ENCODE measurements around the gene PLEKHA1.

The PLEKHA1 gene

GRCh38 chr10:122468926-122469781 is 94.6 kb downstream of the PLEKHA1 start:
- no peak overlapping the region for H3K4me3 ChIP-seq (ENCODE audit: low read depth, low read length)
- peak; percentile 98 for DNase-seq (ENCODE audit: low read depth)

- no peak overlapping the region for H3K4me3 ChIP-seq (ENCODE audit: low read depth, low read length)
- no peak for DNase-seq (ENCODE audit: low read depth)
Observed at GRCh38 chr10:122469848-122470247, 95.3 kb downstream of the PLEKHA1 start.

GRCh38 chr10:122471531-122472177 is 97.1 kb downstream of the PLEKHA1 start:
- no peak for DNase-seq (ENCODE audit: low read depth)
- no peak overlapping the region for H3K4me3 ChIP-seq (ENCODE audit: low read depth, low read length)

- DNase-seq (ENCODE audit: low read depth): no peak
- H3K4me3 ChIP-seq (ENCODE audit: low read depth, low read length): no peak overlapping the region
Observed at GRCh38 chr10:122473116-122473515, 98.6 kb downstream of the PLEKHA1 start.

DNA sequence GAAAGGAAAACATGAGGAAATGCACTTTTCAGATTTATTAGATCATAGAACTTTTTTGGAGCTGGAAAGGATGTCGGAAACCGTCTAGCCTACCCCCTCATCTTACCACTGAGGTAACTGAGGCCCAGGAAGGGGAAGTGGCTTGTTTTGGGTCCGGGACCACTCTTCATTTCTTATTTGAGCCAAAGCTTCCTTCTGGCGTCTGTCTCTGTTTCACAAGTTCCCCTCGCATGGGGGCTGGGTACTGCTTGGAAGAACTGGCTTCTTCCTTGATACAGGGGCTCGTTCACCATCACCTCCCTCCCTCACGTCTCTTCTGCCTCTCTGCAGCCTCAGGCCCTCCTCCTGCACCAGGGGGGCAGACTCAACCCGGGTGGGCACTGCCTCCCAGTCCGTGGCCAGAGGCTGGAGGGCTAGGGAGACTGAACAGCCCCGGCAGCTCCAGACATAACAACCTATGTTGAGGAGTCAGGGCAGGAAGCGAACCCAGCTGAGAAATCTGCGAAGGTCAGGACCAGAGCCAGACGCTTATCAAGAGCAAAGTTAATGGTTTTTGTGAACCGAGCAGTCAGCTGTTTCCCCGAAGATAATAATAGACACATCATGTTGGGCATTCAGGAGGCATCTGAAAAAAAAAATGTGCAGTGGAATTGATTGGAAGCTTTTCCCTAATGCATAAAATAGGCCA is 99.8 kb downstream of the PLEKHA1 start:
- DNase-seq (ENCODE audit: low read depth): no peak
- H3K4me3 ChIP-seq (ENCODE audit: low read depth, low read length): no peak overlapping the region

DNA sequence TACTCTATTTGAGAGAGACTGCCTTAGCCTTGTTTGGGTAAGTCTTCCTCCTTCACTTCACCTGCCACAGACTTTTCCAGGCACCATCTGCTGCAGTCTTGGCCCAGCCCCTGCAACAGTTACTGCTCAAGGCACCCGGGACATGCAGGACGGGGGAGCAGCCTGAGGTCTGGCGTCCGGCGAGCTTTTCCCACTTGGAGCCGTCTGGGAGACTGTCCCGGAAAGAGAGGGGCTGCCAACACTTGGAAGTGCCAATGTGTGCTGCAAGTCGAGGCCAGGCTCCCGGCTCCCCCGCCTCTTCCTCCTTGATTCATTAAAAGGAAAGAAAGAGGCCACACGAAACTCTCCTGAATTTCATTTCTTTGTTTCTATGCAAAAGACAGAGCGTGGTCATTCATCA is 100.6 kb downstream of the PLEKHA1 start:
- no peak for DNase-seq (ENCODE audit: low read depth)
- no peak overlapping the region for H3K4me3 ChIP-seq (ENCODE audit: low read depth, low read length)

DNA sequence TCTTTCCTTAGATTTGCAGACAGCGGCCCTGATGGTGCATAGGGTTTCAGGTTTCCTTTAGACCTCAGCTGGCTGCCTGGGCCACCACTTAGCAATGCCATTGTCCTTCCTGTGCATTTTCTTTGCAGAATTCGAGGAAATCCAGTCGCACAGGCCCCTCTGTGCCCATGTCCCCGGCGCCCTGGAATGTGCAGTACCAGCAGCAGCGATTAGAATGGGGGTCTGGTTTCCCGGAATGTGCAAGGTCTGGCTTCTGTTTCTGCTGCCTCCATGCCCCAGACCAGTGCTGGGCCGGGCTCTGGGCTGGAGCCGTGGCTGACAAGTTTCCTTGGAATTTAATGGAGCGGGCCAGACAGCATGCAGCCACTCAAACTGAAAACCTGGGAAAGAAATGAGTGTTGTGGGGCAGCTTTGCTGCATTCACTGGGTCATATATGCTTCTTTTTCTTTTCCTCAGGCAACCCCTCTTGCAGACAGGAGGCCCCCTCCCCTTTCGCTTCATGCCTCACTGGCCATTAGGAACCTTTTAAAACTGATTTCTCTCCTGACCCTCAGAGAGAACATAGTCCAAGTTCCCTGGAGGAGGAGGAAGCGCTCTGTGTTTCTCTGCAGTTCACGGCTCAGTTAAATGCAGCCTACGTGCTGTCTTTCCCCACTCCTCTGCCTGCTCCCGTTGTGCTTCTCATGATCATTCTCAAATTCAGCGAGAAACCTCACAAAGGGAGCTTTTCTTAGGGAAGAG is 101.3 kb downstream of the PLEKHA1 start:
- H3K4me3 ChIP-seq (ENCODE audit: low read depth, low read length): no peak overlapping the region
- no peak for DNase-seq (ENCODE audit: low read depth)

GRCh38 chr10:122476333-122476695 is 101.8 kb downstream of the PLEKHA1 start:
- H3K4me3 ChIP-seq (ENCODE audit: low read depth, low read length): no peak overlapping the region
- DNase-seq (ENCODE audit: low read depth): no peak

- DNase-seq (ENCODE audit: low read depth): no peak
Observed at GRCh38 chr10:122477436-122477835, 102.9 kb downstream of the PLEKHA1 start.

GRCh38 chr10:122478971-122479370 is 104.5 kb downstream of the PLEKHA1 start:
- H3K4me3 ChIP-seq (ENCODE audit: low read depth, low read length): no peak overlapping the region
- no peak for DNase-seq (ENCODE audit: low read depth)

More at GRCh38 chr10:122477436-122477835, 102.9 kb downstream of the PLEKHA1 start:
- H3K4me3 ChIP-seq (ENCODE audit: low read depth, low read length): no peak overlapping the region

DNA sequence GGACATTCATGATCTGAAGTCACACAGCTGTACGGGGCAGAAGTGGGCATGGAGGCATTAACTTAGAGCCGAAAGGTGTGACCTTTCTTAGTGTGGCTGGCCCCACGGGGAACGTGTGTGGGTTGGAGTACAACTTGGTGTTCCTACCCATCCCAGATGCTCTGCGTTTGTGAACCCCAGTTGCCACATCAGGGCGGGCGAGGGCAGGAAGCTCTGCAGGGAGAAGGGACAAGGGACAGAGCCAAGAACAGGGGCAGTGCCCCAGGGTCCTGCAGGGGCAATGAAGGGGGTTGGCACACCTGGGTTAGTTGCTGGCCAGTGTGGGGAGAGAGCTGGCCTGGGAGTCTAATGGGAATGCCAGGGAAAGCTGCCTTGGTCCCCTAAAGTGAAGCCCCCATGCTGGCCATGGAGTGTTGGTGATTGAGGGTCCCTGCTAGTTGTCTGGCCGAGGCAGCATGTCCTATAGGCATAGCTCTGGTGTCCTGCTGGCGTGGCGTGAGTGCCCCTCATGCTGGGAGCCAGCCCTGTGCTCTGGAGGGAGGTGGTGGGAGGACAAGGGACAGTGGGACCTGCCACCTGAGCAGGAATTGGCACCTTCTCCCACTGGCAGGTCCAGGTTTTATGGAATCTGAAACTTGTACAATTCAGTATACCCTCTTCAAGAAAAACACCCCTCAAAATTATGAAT is 105.8 kb downstream of the PLEKHA1 start:
- DNase-seq (ENCODE audit: low read depth): no peak
- no peak overlapping the region for H3K4me3 ChIP-seq (ENCODE audit: low read depth, low read length)

DNA sequence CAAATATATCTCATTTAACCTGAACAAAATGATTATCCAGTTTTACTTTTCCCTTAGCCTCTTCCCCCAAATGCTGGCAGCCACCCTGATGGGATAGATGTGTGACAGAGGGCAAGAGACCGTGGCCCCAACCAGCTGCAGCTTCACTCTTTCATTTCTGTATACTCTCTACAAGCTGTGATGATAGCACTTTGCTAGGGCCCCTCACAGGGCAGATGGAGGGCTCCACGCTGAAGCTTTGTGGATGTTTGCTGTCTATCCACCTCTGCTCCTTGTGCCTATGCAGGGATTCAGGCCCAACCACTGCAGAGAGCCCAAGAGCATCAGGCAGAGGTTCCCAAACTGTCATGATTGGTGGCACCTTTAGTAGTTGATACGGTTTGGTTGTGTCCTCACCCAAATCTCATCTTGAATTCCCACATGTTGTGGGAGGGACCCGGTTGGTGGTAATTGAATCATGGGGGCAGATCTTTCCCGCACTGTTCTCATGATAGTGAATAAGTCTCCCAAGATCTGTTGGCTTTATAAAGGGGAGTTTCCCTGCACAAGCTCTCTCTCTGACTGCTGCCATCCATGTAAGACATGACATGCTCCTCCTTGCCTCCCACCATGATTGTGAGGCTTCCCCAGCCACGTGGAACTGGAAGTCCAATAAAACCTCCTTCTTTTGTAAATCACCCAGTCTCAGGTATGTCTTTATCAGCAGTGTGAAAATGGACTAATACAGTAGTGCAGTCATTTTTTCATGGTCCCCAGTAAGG is 107.0 kb downstream of the PLEKHA1 start:
- no peak for DNase-seq (ENCODE audit: low read depth)
- no peak overlapping the region for H3K4me3 ChIP-seq (ENCODE audit: low read depth, low read length)
